Dedifferentiated amniotic fluid mesenchymal stem cell (primary cell): ENCODE data around the gene PRTG.
"Not testable (repeated sequence)": the region's sequence is repeated elsewhere in the genome, so short reads cannot be mapped to it uniquely, and the experiment has no call there.

Source experiments
- DNase-seq: peaks from one replicate; pipeline ENCODE4 v3.0.0-alpha.2; 2016; ENCODE audit errors: extremely low spot score

The PRTG gene

GRCh38 chr15:55743729-55744655, 1.0 kb upstream of the PRTG start:
- DNase-seq, result no peak

- DNase-seq, result no peak
Observed at GRCh38 chr15:55742498-55742926, 440 bp downstream of the PRTG start.

GRCh38 chr15:55741833-55742497, 987 bp downstream of the PRTG start:
- DNase-seq, result no peak

GRCh38 chr15:55740981-55741832, 1.7 kb downstream of the PRTG start:
- DNase-seq, result no peak

- DNase-seq, result no peak
Observed at GRCh38 chr15:55740359-55740878, 2.5 kb downstream of the PRTG start.

GRCh38 chr15:55739641-55740040, 3.3 kb downstream of the PRTG start:
- DNase-seq, result no peak

- DNase-seq, result no peak
Observed at GRCh38 chr15:55738715-55739114, 4.2 kb downstream of the PRTG start.

- no peak for DNase-seq
Observed at GRCh38 chr15:55737373-55737772, 5.6 kb downstream of the PRTG start.

GRCh38 chr15:55736756-55737155, 6.2 kb downstream of the PRTG start:
- no peak for DNase-seq

GRCh38 chr15:55734641-55735040, 8.3 kb downstream of the PRTG start:
- DNase-seq, result no peak

GRCh38 chr15:55733461-55733860, 9.5 kb downstream of the PRTG start:
- not testable (repeated sequence) for DNase-seq

- no peak for DNase-seq
Observed at GRCh38 chr15:55721554-55722185, 21.3 kb downstream of the PRTG start.

GRCh38 chr15:55715355-55716076, 27.4 kb downstream of the PRTG start:
- DNase-seq, result no peak

- no peak for DNase-seq
Observed at GRCh38 chr15:55714064-55714463, 28.9 kb downstream of the PRTG start.

- no peak for DNase-seq
Observed at GRCh38 chr15:55712363-55712762, 30.6 kb downstream of the PRTG start.

- no peak for DNase-seq
Observed at GRCh38 chr15:55710286-55710685, 32.7 kb downstream of the PRTG start.

- DNase-seq, result no peak
Observed at GRCh38 chr15:55709458-55709857, 33.5 kb downstream of the PRTG start.

- no peak for DNase-seq
Observed at GRCh38 chr15:55708720-55709119, 34.2 kb downstream of the PRTG start.

- no peak for DNase-seq
Observed at GRCh38 chr15:55707951-55708350, 35.0 kb downstream of the PRTG start.

GRCh38 chr15:55707518-55707917, 35.4 kb downstream of the PRTG start:
- DNase-seq, result no peak

GRCh38 chr15:55703873-55704301, 39.1 kb downstream of the PRTG start:
- peak; percentile 43 for DNase-seq
